ENCODE measurements around the gene ISG20. TPM values are rescaled to one million over a fixed set of nuclear protein-coding genes. Genes with fewer than 3 reads are reported as not detected.

ISG20 gene
- total RNA-seq, 4 donors from 2014 or later: 14.3 to 47.8 (median 35.1) TPM

- TF ChIP-seq CTCF (IDR thresholded peaks at IDR 0.05) (no peak), POLR2A (IDR thresholded peaks at IDR 0.05) (no peak)
- no peak for DNase-seq
- Histone ChIP-seq H3K27me3 (no peaks in the 10 kb centered on the region), H3K4me1 (peaks cover 14 to 15% of the 10 kb centered on the region in 2 donors), H3K36me3 (no peaks in the 10 kb centered on the region), H3K4me3 (replicated peaks in 1 of 3) (no peak overlapping the region), H3K27ac (no peak overlapping the region), H3K9me3 (no peaks in the 10 kb centered on the region)
- WGBS, 2 donors: 79 to 83% methylated on average over 4 of the region's 4 CpGs
- intact Hi-C loops (cut with DNase I): no loop called here
These were observed 30.1 kb upstream of the ISG20 start for GRCh38 chr15:88608607-88609181.

GRCh38 chr15:88609344-88610090 is 29.3 kb upstream of the ISG20 start:
- Histone ChIP-seq H3K27me3 (no peaks in the 10 kb centered on the region), H3K4me1 (peaks cover 12 to 15% of the 10 kb centered on the region in 2 donors), H3K27ac (no peak overlapping the region), H3K36me3 (no peaks in the 10 kb centered on the region), H3K4me3 (replicated peaks in 1 of 3) (no peak overlapping the region), H3K9me3 (no peaks in the 10 kb centered on the region)
- intact Hi-C loops (cut with DNase I): no loop called here
- TF ChIP-seq POLR2A (IDR thresholded peaks at IDR 0.05) (no peak), CTCF (IDR thresholded peaks at IDR 0.05) (no peak)
- 68 to 78% methylated on average over 4 of the region's 4 CpGs for WGBS, 2 donors
- DNase-seq: no peak

DNA sequence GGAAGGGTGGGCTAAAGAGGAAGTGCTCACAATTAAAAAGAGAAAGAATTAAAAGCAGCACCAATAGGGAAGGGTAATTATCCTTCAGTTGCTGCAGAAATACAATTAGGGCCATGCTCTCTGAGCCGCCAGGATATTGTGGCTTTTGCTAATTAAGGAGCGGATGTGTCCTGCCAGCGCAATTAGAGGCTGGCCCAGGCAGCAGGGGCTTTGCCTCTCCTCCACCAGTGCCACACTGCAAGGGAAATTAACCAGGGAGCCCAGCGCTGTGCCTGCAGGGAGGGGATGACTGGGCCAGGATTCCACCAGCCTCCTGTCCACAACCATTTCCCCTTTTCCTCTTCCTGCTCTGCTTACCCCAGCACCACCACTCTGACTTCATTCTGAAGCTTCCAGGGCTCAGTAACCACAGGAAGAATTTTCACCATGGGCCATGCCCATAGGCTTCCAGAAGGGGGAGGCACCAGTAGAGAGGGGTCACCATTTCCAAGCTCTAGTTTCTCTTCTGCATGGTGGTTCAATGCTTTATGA is 28.1 kb upstream of the ISG20 start:
- TF ChIP-seq POLR2A (IDR thresholded peaks at IDR 0.05): no peak
- no peak for TF ChIP-seq CTCF (IDR thresholded peaks at IDR 0.05)
- Histone ChIP-seq H3K4me3 (replicated peaks in 1 of 3) (no peak overlapping the region), H3K4me1 (peaks cover 7% of the 10 kb centered on the region in 2 donors), H3K36me3 (no peaks in the 10 kb centered on the region), H3K9me3 (no peaks in the 10 kb centered on the region), H3K27me3 (no peaks in the 10 kb centered on the region), H3K27ac (no peak overlapping the region)
- intact Hi-C loops (cut with DNase I): no loop called here
- no peak for DNase-seq
- 70 to 71% methylated on average over 4 of the region's 4 CpGs for WGBS, 2 donors

- Histone ChIP-seq H3K27me3 (no peaks in the 10 kb centered on the region), H3K4me1 (no peaks in the 10 kb centered on the region), H3K9me3 (no peaks in the 10 kb centered on the region), H3K36me3 (no peaks in the 10 kb centered on the region), H3K27ac (no peak overlapping the region), H3K4me3 (replicated peaks in 1 of 3) (no peak overlapping the region)
- no peak for TF ChIP-seq CTCF (IDR thresholded peaks at IDR 0.05)
- no peak for TF ChIP-seq POLR2A (IDR thresholded peaks at IDR 0.05)
- no peak for DNase-seq
- intact Hi-C loops (cut with DNase I): no loop called here
- 76 to 80% methylated on average over 7 of the region's 7 CpGs for whole genome bisulfite sequencing, 2 donors
These were observed 26.5 kb upstream of the ISG20 start for GRCh38 chr15:88612186-88612796.

Data from thyroid gland (tissue), 4 donors.